H1 (cell line): ENCODE results near the gene SLC22A23. TPM values are rescaled to one million over a fixed set of nuclear protein-coding genes. Genes with fewer than 3 reads are reported as not detected.
A peak's percentile ranks its signal among the peaks of the same experiment; 100 is the strongest.

Experiments used
- ASH2L ChIP-seq: fragments of 200-600, 300-600 bp; sonication (generic); IDR thresholded peaks from one replicate; pipeline ENCODE4 v1.7.1; 2017; ENCODE audit warnings: low read length
- EGR1 ChIP-seq: IDR thresholded peaks from 2 replicates; pipeline ENCODE4 v1.6.1; 2011; ENCODE audit warnings: low read depth, low read length, borderline replicate concordance
- HDAC2 ChIP-seq, 2 experiments: fragments of 300-600 bp in 1 of 2; sonication (generic) in 1 of 2; IDR thresholded peaks; 2 replicates each; pipeline ENCODE4 v1.6.1; 2011 to 2012; ENCODE audit warnings: low read depth in 2 of 2, low read length in 2 of 2, mild to moderate bottlenecking in 2 of 2, moderate library complexity in 2 of 2, borderline replicate concordance in 1 of 2, inconsistent platforms in 1 of 2
- KDM1A ChIP-seq: fragments of 200-600, 300-600 bp; sonication (generic); IDR thresholded peaks from 2 replicates; pipeline ENCODE4 v1.7.1; 2016; ENCODE audit warnings: mild to moderate bottlenecking, low read length, borderline replicate concordance
- KDM4A ChIP-seq: IDR thresholded peaks from one replicate; pipeline ENCODE4 v1.7.1; 2012; ENCODE audit warnings: low read depth, mild to moderate bottlenecking, moderate library complexity, low read length, inconsistent platforms; ENCODE audit not compliant: severe bottlenecking
- MAFK ChIP-seq: IDR thresholded peaks from 2 replicates; pipeline ENCODE4 v1.6.1; 2012; ENCODE audit warnings: low read depth, mild to moderate bottlenecking, improper control_type of control experiment, low read length
- POLR2A ChIP-seq, 2 experiments: IDR thresholded peaks; 1 replicate in 1 of 2; 2 replicates in 1 of 2; pipeline ENCODE4 v1.6.1; 2011; ENCODE audit warnings: low read depth in 2 of 2, low read length in 2 of 2, mild to moderate bottlenecking in 2 of 2; ENCODE audit errors: control extremely low read depth in 1 of 2
- POLR2AphosphoS5 ChIP-seq: IDR thresholded peaks from 2 replicates; pipeline ENCODE4 v1.6.1; 2011; ENCODE audit warnings: low read depth, low read length
- SP1 ChIP-seq: IDR thresholded peaks from 2 replicates; pipeline ENCODE4 v1.6.1; 2011; ENCODE audit warnings: low read depth, low read length
- SP4 ChIP-seq: IDR thresholded peaks from 2 replicates; pipeline ENCODE4 v1.6.1; 2012; ENCODE audit warnings: low read length, inconsistent platforms
- TAF1 ChIP-seq: IDR thresholded peaks from 2 replicates; pipeline ENCODE4 v1.6.1; 2011; ENCODE audit warnings: mild to moderate bottlenecking, low read depth, low read length
- TCF12 ChIP-seq: IDR thresholded peaks from 2 replicates; pipeline ENCODE4 v1.6.1; 2011; ENCODE audit warnings: low read depth, mild to moderate bottlenecking, low read length
- YY1 ChIP-seq: IDR thresholded peaks from 2 replicates; pipeline ENCODE4 v1.6.1; 2011; ENCODE audit warnings: low read depth, mild to moderate bottlenecking, low read length
- polyA plus RNA-seq, 7 experiments: library from polyadenylated mRNA; depleted of rRNA in 3 of 7; stranded (reverse) in 5 of 7; unstranded in 2 of 7; fragments of >200 nt in 5 of 7; fragments of 200-250 nt in 2 of 7; gene quantifications; 1 replicate in 5 of 7; 2 replicates in 1 of 7; 4 replicates in 1 of 7; pipeline versions ENCODE4 v1.2.1 to v1.2.3, GENCODE V29; 2011 to 2013; ENCODE audit warnings: missing spikeins in 2 of 7, mixed read lengths in 2 of 7
- total RNA-seq: library from RNA; stranded (reverse); fragmentation: NEBNext Ultra II Directional; extraction: Animal tissue kit (Norgen Biotek cat#: 25700); gene quantifications from 2 replicates; pipeline ENCODE4 v1.2.1, GENCODE V29; 2021
- TF ChIP-seq, protein P1 (sequence below): IDR thresholded peaks from 2 replicates; pipeline ENCODE4 v1.6.1; 2012; ENCODE audit warnings: inconsistent platforms
- TF ChIP-seq, protein P2 (sequence below): IDR thresholded peaks from 2 replicates; pipeline ENCODE4 v1.6.1; 2012; ENCODE audit warnings: inconsistent platforms
- TF ChIP-seq, protein P3 (sequence below): IDR thresholded peaks from 2 replicates; pipeline ENCODE4 v1.6.1; 2012; ENCODE audit warnings: low read length, inconsistent platforms

SLC22A23 gene
- total and polyA plus RNA-seq, 2 of the 8 experiments (the other 6 are each of a cell fraction or from before 2014, with no cell fraction given) = 9.9 to 38.4 TPM

DNA sequence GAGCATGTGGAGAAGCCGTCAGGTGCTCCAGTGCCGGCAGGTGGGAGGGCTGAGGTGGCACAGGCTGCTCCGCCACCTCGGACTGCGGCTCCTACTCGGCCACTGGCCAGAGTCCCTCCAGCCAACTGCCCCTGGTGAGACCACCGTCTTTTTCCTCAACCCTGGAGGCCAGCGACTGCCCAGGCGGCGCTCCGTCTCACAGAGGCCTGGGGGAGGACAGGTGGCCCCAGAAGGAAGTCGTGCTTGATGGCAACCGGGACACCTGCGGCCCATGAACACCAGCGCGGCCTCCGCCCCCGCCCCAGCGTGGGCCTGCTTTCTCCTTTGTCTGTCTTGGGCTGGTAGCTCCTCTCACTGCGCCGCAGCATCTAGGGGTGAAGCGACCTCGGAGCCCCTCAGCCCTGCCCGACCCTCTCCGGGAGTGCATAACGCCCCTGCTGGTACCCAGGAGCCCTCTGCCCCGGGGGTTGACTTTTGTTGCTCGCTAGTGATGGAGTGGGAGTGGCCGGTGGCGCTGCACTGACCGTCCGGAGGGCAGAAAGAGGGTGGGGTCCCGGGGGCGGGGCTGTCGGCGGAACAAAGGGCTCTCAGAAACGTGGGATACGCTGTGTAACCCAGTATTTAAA, 228.7 kb downstream of the SLC22A23 start (continued):
- TF ChIP-seq KDM1A (peak; percentile 56; the same call in 1 of the 2 replicates), YY1 (0 out of 2 replicates have a peak, but pooled peaks have one; percentile 24), EGR1 (peak; percentile 93; the same call in 1 of the 2 replicates), HDAC2 (IDR thresholded peaks at IDR 0.05; ENCODE audit: borderline replicate concordance in 1 of 2, low read depth in 2 of 2, low read length in 2 of 2) (0 out of 4 replicates have a peak, but pooled peaks of 1 of the 2 experiments have one; percentile 35), POLR2A (IDR thresholded peaks at IDR 0.05; ENCODE audit: control extremely low read depth in 1 of 2, low read depth in 2 of 2, low read length in 2 of 2) (peak in 1 of 2 experiments; percentile 64; a peak in 1 of 3 replicates), ASH2L (no peak), POLR2AphosphoS5 (peak; percentile 64), SP1 (no peak), SP4 (no peak), TAF1 (no peak), KDM4A (peak; percentile 93), MAFK (no peak), TCF12 (0 out of 2 replicates have a peak, but pooled peaks have one; percentile 2)
- TF ChIP-seq, protein P1, sequence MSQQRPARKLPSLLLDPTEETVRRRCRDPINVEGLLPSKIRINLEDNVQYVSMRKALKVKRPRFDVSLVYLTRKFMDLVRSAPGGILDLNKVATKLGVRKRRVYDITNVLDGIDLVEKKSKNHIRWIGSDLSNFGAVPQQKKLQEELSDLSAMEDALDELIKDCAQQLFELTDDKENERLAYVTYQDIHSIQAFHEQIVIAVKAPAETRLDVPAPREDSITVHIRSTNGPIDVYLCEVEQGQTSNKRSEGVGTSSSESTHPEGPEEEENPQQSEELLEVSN = peak; percentile 35
- TF ChIP-seq, protein P2, sequence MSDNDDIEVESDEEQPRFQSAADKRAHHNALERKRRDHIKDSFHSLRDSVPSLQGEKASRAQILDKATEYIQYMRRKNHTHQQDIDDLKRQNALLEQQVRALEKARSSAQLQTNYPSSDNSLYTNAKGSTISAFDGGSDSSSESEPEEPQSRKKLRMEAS = peak; percentile 92
- TF ChIP-seq, protein P3, sequence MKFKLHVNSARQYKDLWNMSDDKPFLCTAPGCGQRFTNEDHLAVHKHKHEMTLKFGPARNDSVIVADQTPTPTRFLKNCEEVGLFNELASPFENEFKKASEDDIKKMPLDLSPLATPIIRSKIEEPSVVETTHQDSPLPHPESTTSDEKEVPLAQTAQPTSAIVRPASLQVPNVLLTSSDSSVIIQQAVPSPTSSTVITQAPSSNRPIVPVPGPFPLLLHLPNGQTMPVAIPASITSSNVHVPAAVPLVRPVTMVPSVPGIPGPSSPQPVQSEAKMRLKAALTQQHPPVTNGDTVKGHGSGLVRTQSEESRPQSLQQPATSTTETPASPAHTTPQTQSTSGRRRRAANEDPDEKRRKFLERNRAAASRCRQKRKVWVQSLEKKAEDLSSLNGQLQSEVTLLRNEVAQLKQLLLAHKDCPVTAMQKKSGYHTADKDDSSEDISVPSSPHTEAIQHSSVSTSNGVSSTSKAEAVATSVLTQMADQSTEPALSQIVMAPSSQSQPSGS = no peak
